Calu3 (cell line): Measurements from ENCODE around the gene SP6. TPM values are rescaled to one million over a fixed set of nuclear protein-coding genes. Genes with fewer than 3 reads are reported as not detected.

Source experiments
- BruUV-seq: library from RNA; stranded (reverse); fragments of 400-500 nt; replicated peaks from 2 replicates; lab custom pipeline; 2021; lab: Mats Ljungman, UMichigan
- CTCF ChIA-PET: fragments of 300-600 bp; sonication (Branson Sonifier 250); formaldehyde crosslinking; loops from one replicate; lab custom pipeline; 2022; ENCODE audit warnings: antibody characterized with exemption; lab: Charles Lee
- DNase-seq: peaks from one replicate; pipeline ENCODE4 v3.0.0; 2022
- H3K27ac Mint-ChIP-seq: one replicate; pipeline ENCODE4 v1.8.0; 2022; ENCODE audit warnings: mixed read lengths; ENCODE audit not compliant: unreplicated experiment
- H3K27me3 Mint-ChIP-seq: one replicate; pipeline ENCODE4 v1.8.0; 2022; ENCODE audit warnings: mixed read lengths; ENCODE audit not compliant: unreplicated experiment
- H3K36me3 Mint-ChIP-seq: one replicate; pipeline ENCODE4 v1.8.0; 2022; ENCODE audit warnings: mild to moderate bottlenecking, moderate library complexity, mixed read lengths; ENCODE audit not compliant: insufficient read depth, unreplicated experiment
- H3K4me1 Mint-ChIP-seq: one replicate; pipeline ENCODE4 v1.8.0; 2022; ENCODE audit warnings: mild to moderate bottlenecking, low read depth, mixed read lengths; ENCODE audit not compliant: unreplicated experiment
- H3K4me3 Mint-ChIP-seq: one replicate; pipeline ENCODE4 v1.8.0; 2022; ENCODE audit warnings: mild to moderate bottlenecking, low read depth, moderate library complexity, mixed read lengths; ENCODE audit not compliant: unreplicated experiment
- H3K9me3 Mint-ChIP-seq: one replicate; pipeline ENCODE4 v1.8.0; 2022; ENCODE audit warnings: low read depth, mixed read lengths; ENCODE audit not compliant: unreplicated experiment
- intact Hi-C: fragments of 100-400 bp; cut with micrococcal nuclease; formaldehyde crosslinking; loops from one replicate; pipeline ENCODE4 v1.10.0; 2022; ENCODE audit not compliant: unreplicated experiment
- total RNA-seq: library from RNA; stranded (reverse); gene quantifications from 2 replicates; pipeline ENCODE4 v1.2.3, GENCODE V29; 2022
- TF ChIP-seq, protein P1 (sequence below): fragments of 200-600 bp; IDR thresholded peaks from one replicate; pipeline ENCODE4 v1.8.0; 2022; ENCODE audit warnings: antibody characterized with exemption; ENCODE audit not compliant: unreplicated experiment

Gene SP6
- total RNA-seq, 1 experiment from 2014 or later, result 1.1 TPM

DNA sequence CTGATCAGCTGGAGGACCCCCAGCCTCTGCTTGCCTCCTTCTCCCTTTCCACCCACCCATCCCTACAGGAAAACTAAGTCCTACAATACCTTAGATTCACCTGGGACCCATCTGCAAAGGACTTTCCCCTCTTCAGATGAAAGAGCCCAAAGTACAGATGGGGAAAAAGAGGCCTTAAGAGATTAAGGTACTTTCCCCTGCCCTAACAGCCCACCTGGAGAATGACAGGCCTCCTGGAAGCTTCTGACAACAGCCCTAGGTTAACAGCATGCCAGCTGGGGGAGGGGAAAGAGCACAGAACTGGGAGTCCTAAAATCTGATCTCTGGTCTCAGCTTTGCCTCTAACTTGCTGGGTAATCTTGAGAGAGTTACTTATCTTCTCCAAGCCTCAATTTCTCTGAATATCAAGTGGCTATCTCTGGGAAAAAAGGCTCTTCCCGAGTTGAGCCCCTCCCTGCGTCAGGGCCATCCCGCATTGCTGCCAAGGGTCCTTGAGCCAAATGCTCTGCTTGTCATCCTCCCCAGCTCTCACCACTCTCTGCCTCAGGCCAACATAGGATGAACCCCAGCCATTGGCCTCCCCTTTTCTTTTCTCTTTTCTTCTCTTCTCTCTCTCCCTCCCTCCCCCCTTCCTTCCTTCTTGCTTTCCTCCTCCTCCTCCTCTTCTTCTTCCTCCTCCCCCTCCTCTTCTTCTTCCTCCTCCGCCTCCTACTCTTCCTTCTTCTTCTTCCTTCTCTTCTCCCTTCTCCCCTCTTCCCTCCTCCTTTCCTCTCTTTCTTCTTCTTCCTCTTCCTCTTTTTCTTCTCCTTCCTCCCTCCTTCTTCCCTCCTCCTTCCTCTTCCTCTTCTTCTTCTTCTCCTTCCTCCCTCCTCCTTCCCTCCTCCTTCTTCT lies 22.5 kb upstream of the SP6 start:
- CTCF ChIA-PET, result interaction anchor here (0.5 to 0.7 kb wide), 2 partner anchors 16 to 171 kb away, joined by 4 to 6 read pairs; no protein-coding TSS in a partner anchor
- H3K36me3 Mint-ChIP-seq, result peaks cover 4% of the 10 kb centered on the region
- H3K9me3 Mint-ChIP-seq, result no peaks in the 10 kb centered on the region
- DNase-seq, result no peak
- BruUV-seq, result no TSS peak
- H3K27ac Mint-ChIP-seq, result no peak overlapping the region
- peaks cover 95% of the 10 kb centered on the region for H3K27me3 Mint-ChIP-seq
- no peak overlapping the region for H3K4me3 Mint-ChIP-seq
- H3K4me1 Mint-ChIP-seq, result peaks cover 6% of the 10 kb centered on the region
- intact Hi-C loops, result no loop called here
- TF ChIP-seq, protein P1, sequence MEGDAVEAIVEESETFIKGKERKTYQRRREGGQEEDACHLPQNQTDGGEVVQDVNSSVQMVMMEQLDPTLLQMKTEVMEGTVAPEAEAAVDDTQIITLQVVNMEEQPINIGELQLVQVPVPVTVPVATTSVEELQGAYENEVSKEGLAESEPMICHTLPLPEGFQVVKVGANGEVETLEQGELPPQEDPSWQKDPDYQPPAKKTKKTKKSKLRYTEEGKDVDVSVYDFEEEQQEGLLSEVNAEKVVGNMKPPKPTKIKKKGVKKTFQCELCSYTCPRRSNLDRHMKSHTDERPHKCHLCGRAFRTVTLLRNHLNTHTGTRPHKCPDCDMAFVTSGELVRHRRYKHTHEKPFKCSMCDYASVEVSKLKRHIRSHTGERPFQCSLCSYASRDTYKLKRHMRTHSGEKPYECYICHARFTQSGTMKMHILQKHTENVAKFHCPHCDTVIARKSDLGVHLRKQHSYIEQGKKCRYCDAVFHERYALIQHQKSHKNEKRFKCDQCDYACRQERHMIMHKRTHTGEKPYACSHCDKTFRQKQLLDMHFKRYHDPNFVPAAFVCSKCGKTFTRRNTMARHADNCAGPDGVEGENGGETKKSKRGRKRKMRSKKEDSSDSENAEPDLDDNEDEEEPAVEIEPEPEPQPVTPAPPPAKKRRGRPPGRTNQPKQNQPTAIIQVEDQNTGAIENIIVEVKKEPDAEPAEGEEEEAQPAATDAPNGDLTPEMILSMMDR, result no peak

- Mint-ChIP-seq H3K4me1 (no peaks in the 10 kb centered on the region), H3K36me3 (no peaks in the 10 kb centered on the region), H3K4me3 (no peak overlapping the region), H3K9me3 (no peaks in the 10 kb centered on the region), H3K27ac (no peak overlapping the region), H3K27me3 (peaks cover 95% of the 10 kb centered on the region)
- no TSS peak for BruUV-seq
- CTCF ChIA-PET, result interaction anchor here (0.5 to 1.2 kb wide), 3 partner anchors 11 to 170 kb away, joined by 3 to 6 read pairs (median 4); no protein-coding TSS in a partner anchor
- no peak for DNase-seq
- intact Hi-C loops, result no loop called here
- TF ChIP-seq, protein P1, result no peak
These were observed 21.7 kb upstream of the SP6 start for GRCh38 chr17:47872651-47873161.

DNA sequence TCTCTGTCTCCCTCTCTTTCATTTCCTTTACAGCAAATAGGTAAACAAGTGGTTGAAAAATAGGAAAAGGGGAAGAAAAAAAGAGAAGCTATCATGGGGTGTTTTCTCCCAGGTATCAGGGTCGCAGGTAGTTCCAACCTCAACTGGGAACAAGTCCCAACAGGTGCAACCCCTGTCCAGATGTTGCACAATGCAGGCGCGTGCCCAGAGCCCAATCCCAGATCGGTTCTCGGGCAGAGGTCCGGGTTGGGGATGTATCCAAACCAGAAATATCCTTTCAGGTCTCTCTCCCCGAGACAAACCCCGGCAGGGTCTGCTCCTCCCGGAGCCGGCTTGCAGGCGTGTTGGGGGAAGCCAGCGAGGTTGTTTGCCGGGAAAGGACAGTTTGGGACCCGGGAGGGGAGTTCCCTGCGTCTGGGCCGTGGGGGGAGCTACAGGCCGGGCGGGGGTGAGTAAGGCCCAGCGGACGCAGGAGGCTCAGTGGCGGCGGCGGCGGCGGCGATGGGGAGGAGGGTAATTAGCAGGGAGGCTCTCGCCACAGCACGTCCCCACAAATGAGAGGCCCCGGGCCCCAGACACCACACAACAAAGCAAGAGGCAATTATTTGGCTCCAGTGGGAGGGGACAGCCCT lies 21.2 kb upstream of the SP6 start:
- peaks cover 95% of the 10 kb centered on the region for H3K27me3 Mint-ChIP-seq
- no TSS peak for BruUV-seq
- no peaks in the 10 kb centered on the region for H3K9me3 Mint-ChIP-seq
- intact Hi-C loops, result no loop called here
- H3K4me1 Mint-ChIP-seq, result no peaks in the 10 kb centered on the region
- no peaks in the 10 kb centered on the region for H3K36me3 Mint-ChIP-seq
- H3K4me3 Mint-ChIP-seq, result no peak overlapping the region
- CTCF ChIA-PET, result interaction anchor here (0.7 to 1.2 kb wide), 2 partner anchors 12 to 13 kb away, joined by 3 read pairs; no protein-coding TSS in a partner anchor
- DNase-seq, result no peak
- TF ChIP-seq, protein P1, result no peak
- H3K27ac Mint-ChIP-seq, result no peak overlapping the region

DNA sequence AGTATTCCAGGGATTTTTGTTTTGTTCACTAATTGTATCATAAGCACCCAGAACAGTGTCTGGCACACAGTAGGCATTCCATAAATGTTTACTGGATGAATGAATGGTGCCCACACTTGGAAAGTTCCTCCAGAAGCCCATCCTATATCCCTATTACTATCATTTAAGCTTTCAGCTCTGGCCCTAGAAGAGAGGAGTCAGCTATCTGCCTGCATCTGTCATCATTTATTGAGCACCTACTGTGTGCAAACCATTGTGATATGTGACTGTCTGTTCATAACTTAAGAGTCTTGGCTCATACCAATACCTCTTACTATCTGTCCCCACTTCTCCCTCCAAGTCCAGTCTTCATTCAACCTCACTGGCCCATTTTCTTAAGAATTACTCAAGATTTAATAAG lies 20.1 kb upstream of the SP6 start:
- H3K4me1 Mint-ChIP-seq, result no peaks in the 10 kb centered on the region
- intact Hi-C loops, result no loop called here
- H3K4me3 Mint-ChIP-seq, result no peak overlapping the region
- DNase-seq, result no peak
- BruUV-seq, result no TSS peak
- no peak overlapping the region for H3K27ac Mint-ChIP-seq
- H3K9me3 Mint-ChIP-seq, result no peaks in the 10 kb centered on the region
- TF ChIP-seq, protein P1, result no peak
- H3K36me3 Mint-ChIP-seq, result no peaks in the 10 kb centered on the region
- CTCF ChIA-PET, result interaction anchor here (1.0 to 1.1 kb wide), 2 partner anchors 11 to 26 kb away, joined by 3 read pairs; no protein-coding TSS in a partner anchor
- peaks cover 100% of the 10 kb centered on the region for H3K27me3 Mint-ChIP-seq
